Smooth muscle cell (in vitro differentiated cells): ENCODE data around the gene MCM8. TPM values are rescaled to one million over a fixed set of nuclear protein-coding genes. Genes with fewer than 3 reads are reported as not detected.

Experiments
- DNase-seq: peaks from one replicate; lab custom pipeline; 2025; ENCODE audit not compliant: unreplicated experiment; lab: John Stamatoyannopoulos, UW
- H2AFZ ChIP-seq: fragments of 200-600 bp; sonication (generic); 2 replicates; pipeline ENCODE4 v1.6.0; 2016; ENCODE audit warnings: antibody characterized with exemption, low read depth, mild to moderate bottlenecking
- H3F3A ChIP-seq: fragments of 200-600 bp; sonication (generic); 2 replicates; pipeline ENCODE4 v1.6.0; 2017; ENCODE audit warnings: antibody characterized with exemption, low read depth
- H3K27ac ChIP-seq: fragments of 200-600 bp; sonication (generic); 2 replicates; pipeline ENCODE4 v1.5.1; 2016; ENCODE audit warnings: low read depth, mild to moderate bottlenecking
- H3K27me3 ChIP-seq: fragments of 200-600 bp; sonication (generic); 2 replicates; pipeline ENCODE4 v1.6.1; 2016; ENCODE audit warnings: low read depth, mild to moderate bottlenecking
- H3K36me3 ChIP-seq: fragments of 200-600 bp; sonication (generic); 2 replicates; pipeline ENCODE4 v1.5.1; 2016; ENCODE audit warnings: low read depth
- H3K4me1 ChIP-seq: fragments of 200-600 bp; sonication (generic); 2 replicates; pipeline ENCODE4 v1.5.1; 2016; ENCODE audit warnings: low read depth
- H3K4me2 ChIP-seq: fragments of 200-600 bp; sonication (generic); 2 replicates; pipeline ENCODE4 v1.6.0; 2016; ENCODE audit warnings: mild to moderate bottlenecking
- H3K4me3 ChIP-seq: fragments of 200-600 bp; sonication (generic); 2 replicates; pipeline ENCODE4 v1.5.1; 2016; ENCODE audit warnings: mild to moderate bottlenecking
- H3K79me2 ChIP-seq: fragments of 200-600 bp; sonication (generic); 2 replicates; pipeline ENCODE4 v1.6.0; 2016; ENCODE audit warnings: low read depth, mild to moderate bottlenecking
- H3K9ac ChIP-seq: fragments of 200-600 bp; sonication (generic); 2 replicates; pipeline ENCODE4 v1.6.0; 2016; ENCODE audit warnings: low read depth
- H3K9me3 ChIP-seq: fragments of 200-600 bp; sonication (generic); replicated peaks from 2 replicates; pipeline ENCODE4 v1.5.1; 2016; ENCODE audit warnings: low read depth
- H4K20me1 ChIP-seq: fragments of 200-600 bp; sonication (generic); 2 replicates; pipeline ENCODE4 v1.6.0; 2016; ENCODE audit warnings: low read depth
- WGBS: methylation state at CpG from one replicate; pipeline ENCODE4 v1.1.7; 2016; ENCODE audit warnings: low lambda C conversion rate; 5-methylcytosine and 5-hydroxymethylcytosine counted together
- polyA plus RNA-seq: library from polyadenylated mRNA; unstranded; fragments of >200 nt; fragmentation: Nextera tagmentation; extraction: Ambion mirVana; gene quantifications from 2 replicates; pipeline ENCODE4 v1.2.1, GENCODE V29; 2016
- total RNA-seq: library from RNA; depleted of rRNA; stranded (reverse); fragments of >200 nt; gene quantifications from 2 replicates; pipeline ENCODE4 v1.2.3, GENCODE V29; 2014
- TF ChIP-seq, protein P1 (sequence below): fragments of 200-600 bp; sonication (generic); IDR thresholded peaks from 2 replicates; pipeline ENCODE4 v1.5.1; 2017; ENCODE audit warnings: borderline replicate concordance, mild to moderate bottlenecking, antibody characterized with exemption; ENCODE audit not compliant: insufficient read depth, poor library complexity, severe bottlenecking

Gene MCM8
- total and polyA plus RNA-seq, 2 experiments from 2014 or later: 2.8 to 5.5 TPM

DNA sequence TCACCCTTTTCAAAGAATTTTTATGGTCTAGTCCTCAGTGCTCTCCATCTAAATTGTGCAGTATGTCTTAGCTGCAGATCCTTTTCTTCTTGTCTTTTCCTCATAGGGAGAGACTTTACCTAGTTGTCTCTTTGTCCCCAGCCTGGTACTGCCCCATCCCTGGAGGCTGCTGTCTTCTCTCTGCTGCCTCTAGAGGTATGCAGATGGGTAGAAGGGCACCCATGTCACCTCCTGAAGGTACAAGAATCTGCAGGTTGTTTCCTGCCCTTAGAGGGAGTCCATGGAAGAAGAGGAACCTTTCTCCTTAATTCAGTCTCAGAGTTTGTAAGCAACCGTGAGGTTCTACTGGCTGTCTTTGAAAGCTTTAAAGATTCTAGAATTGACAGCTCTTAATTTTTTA is 39.1 kb downstream of the MCM8 start:
- no peak overlapping the region for H3K9ac ChIP-seq
- no peaks in the 10 kb centered on the region for H3K79me2 ChIP-seq
- peaks cover 4% of the 10 kb centered on the region for H3K36me3 ChIP-seq
- TF ChIP-seq, protein P1, sequence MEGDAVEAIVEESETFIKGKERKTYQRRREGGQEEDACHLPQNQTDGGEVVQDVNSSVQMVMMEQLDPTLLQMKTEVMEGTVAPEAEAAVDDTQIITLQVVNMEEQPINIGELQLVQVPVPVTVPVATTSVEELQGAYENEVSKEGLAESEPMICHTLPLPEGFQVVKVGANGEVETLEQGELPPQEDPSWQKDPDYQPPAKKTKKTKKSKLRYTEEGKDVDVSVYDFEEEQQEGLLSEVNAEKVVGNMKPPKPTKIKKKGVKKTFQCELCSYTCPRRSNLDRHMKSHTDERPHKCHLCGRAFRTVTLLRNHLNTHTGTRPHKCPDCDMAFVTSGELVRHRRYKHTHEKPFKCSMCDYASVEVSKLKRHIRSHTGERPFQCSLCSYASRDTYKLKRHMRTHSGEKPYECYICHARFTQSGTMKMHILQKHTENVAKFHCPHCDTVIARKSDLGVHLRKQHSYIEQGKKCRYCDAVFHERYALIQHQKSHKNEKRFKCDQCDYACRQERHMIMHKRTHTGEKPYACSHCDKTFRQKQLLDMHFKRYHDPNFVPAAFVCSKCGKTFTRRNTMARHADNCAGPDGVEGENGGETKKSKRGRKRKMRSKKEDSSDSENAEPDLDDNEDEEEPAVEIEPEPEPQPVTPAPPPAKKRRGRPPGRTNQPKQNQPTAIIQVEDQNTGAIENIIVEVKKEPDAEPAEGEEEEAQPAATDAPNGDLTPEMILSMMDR: no peak
- no peaks in the 10 kb centered on the region for H3K9me3 ChIP-seq
- H3K4me3 ChIP-seq: no peak overlapping the region
- H3K4me1 ChIP-seq: peaks cover 11% of the 10 kb centered on the region
- no peaks in the 10 kb centered on the region for H4K20me1 ChIP-seq
- no peak overlapping the region for H2AFZ ChIP-seq
- peaks cover 14% of the 10 kb centered on the region for H3F3A ChIP-seq
- H3K27ac ChIP-seq: no peak overlapping the region
- no peaks in the 10 kb centered on the region for H3K27me3 ChIP-seq
- WGBS: 92% methylated on average over 1 of the region's 1 CpG
- no peak overlapping the region for H3K4me2 ChIP-seq
- no peak for DNase-seq

DNA sequence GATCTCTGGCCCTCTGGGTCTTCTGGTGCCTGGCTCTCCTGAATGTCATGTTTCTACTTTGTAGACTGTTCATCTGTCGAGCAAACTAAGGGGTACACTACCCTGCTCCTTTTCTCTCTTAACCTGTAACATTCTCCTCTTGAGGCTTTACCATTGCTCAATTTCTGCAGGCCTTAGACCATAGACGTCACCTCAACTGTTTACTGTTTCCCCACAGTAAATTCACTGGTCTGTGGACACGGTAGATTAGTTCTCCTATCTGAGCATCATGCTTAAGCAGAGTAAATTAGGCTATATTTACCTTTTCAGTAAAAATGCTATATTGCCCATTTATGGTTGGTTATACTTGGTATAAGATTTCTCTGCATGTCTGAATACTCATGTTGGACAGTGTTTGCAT is 40.5 kb downstream of the MCM8 start:
- H3K27ac ChIP-seq: peak overlapping the region; percentile 78
- H3K27me3 ChIP-seq: no peaks in the 10 kb centered on the region
- H2AFZ ChIP-seq: no peak overlapping the region
- no peak for DNase-seq
- H4K20me1 ChIP-seq: no peaks in the 10 kb centered on the region
- H3K36me3 ChIP-seq: peaks cover 2% of the 10 kb centered on the region
- 87% methylated on average over 3 of the region's 3 CpGs for WGBS
- peaks cover 14% of the 10 kb centered on the region for H3F3A ChIP-seq
- H3K4me2 ChIP-seq: peak overlapping the region; percentile 46
- H3K9me3 ChIP-seq: no peaks in the 10 kb centered on the region
- H3K79me2 ChIP-seq: no peaks in the 10 kb centered on the region
- TF ChIP-seq, protein P1: no peak
- peaks cover 11% of the 10 kb centered on the region for H3K4me1 ChIP-seq
- no peak overlapping the region for H3K9ac ChIP-seq
- no peak overlapping the region for H3K4me3 ChIP-seq

DNA sequence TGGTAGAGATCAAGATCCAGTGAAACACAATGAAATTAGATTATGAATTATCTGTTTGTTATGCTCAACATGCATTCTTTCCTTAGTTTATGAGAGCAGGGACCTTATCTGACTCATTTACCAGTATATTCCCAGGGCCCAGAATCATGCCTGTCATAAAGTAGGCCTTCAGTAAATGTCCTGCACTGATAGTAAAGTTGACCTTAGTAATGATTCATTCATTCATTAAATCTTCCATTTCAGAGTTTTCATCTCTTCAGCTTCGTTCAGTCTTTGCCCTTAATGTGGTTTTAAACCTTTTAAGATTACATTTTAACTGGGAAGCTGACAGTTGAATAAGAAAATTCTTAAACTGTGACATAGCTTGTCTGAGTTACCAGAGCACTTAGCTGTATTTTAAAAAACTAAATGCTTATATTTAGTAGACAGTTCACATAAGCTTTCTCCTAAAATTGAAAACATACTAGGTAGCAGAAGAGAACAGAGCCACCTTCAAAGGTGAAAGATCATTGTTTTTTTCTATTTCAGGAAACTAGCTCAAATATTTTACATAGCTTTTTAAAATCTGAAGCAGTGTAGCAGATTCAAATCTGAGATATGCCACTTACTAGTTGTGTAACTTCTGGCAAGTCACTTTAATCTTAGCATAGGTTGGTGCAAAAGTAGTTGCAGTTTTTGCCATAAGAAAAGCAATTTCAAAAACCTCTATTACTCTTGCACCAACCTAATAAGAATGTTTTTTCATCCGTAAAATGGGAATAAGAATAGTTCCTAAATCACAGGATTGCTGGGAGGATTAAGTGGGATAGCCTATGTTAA is 41.4 kb downstream of the MCM8 start:
- H3K79me2 ChIP-seq: no peaks in the 10 kb centered on the region
- no peaks in the 10 kb centered on the region for H3K27me3 ChIP-seq
- peaks cover 14% of the 10 kb centered on the region for H3F3A ChIP-seq
- WGBS: 32% methylated on average over 2 of the region's 2 CpGs
- peak overlapping the region; percentile 78 for H3K27ac ChIP-seq
- H3K9me3 ChIP-seq: no peaks in the 10 kb centered on the region
- peaks cover 11% of the 10 kb centered on the region for H3K4me1 ChIP-seq
- H4K20me1 ChIP-seq: no peaks in the 10 kb centered on the region
- H3K4me2 ChIP-seq: peak overlapping the region; percentile 46
- no peaks in the 10 kb centered on the region for H3K36me3 ChIP-seq
- TF ChIP-seq, protein P1: no peak
- H2AFZ ChIP-seq: no peak overlapping the region
- no peak overlapping the region for H3K4me3 ChIP-seq
- DNase-seq: no peak
- H3K9ac ChIP-seq: no peak overlapping the region

DNA sequence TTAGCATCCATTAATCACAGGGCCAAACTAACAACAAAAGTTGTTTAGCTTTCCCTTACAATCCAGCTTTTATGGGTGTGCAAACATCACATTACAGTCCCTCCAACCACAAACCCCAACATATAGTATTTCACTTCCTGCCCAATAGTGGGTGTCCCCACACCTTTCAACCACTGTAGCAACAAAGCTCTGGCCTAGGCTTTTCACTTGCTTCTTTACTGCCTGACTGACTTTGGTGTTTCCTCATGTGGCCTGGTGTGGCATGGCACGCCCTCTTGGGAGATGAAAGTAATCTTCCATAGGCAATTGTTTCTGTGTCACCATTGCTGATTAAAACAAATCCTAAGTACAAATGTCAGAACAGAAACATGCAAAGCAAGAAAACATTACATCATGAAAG is 46.3 kb downstream of the MCM8 start:
- 32% methylated on average over 1 of the region's 1 CpG for WGBS

More for the DNA sequence above, 46.3 kb downstream of the MCM8 start:
- Histone ChIP-seq H3K9ac (no peak overlapping the region), H3K79me2 (no peaks in the 10 kb centered on the region), H2AFZ (no peak overlapping the region), H3K36me3 (no peaks in the 10 kb centered on the region), H4K20me1 (no peaks in the 10 kb centered on the region), H3F3A (peaks cover 5% of the 10 kb centered on the region), H3K4me1 (peaks cover 6% of the 10 kb centered on the region), H3K9me3 (no peaks in the 10 kb centered on the region), H3K27me3 (no peaks in the 10 kb centered on the region), H3K27ac (no peak overlapping the region), H3K4me2 (no peak overlapping the region), H3K4me3 (no peak overlapping the region)
- TF ChIP-seq, protein P1: no peak
- no peak for DNase-seq
